HEK293 (cell line): ENCODE data around the gene ELAPOR2.

ENCODE experiments used
- CTCF ChIP-seq: fragments of 450-650 bp; formaldehyde crosslinking; IDR thresholded peaks from 2 replicates; pipeline ENCODE4 v1.5.1; 2016; ENCODE audit warnings: missing biosample characterization, missing genetic modification characterization
- ZNF274 ChIP-seq, 2 experiments: fragments of 200-500 bp in 1 of 2; fragments of 450-650 bp in 1 of 2; sonication (Bioruptor generic) in 1 of 2; formaldehyde crosslinking in 1 of 2; IDR thresholded peaks; 2 replicates each; pipeline versions ENCODE4 v1.5.1 to v1.6.1; 2014 to 2016; ENCODE audit warnings: borderline replicate concordance in 1 of 2, inconsistent platforms in 1 of 2, low read length in 1 of 2, missing biosample characterization in 1 of 2, missing genetic modification characterization in 1 of 2

- TF ChIP-seq CTCF (no peak), ZNF274 (IDR thresholded peaks at IDR 0.05; ENCODE audit: low read length) (no peak), ZNF274 (tag by site-specific recombination; IDR thresholded peaks at IDR 0.05; ENCODE audit: borderline replicate concordance) (no peak)
These were observed 30.8 kb downstream of the ELAPOR2 start for GRCh38 chr7:87028636-87029035.
